GM23248 (cell line): ENCODE data around the gene ENOX2.

Experiments used
- EZH2 ChIP-seq: fragments of 200-600 bp; sonication (generic); IDR thresholded peaks from 2 replicates; pipeline ENCODE4 v1.6.1; 2018; ENCODE audit warnings: antibody characterized with exemption, mild to moderate bottlenecking; ENCODE audit not compliant: insufficient read depth, poor library complexity, severe bottlenecking
- EZH2phosphoT487 ChIP-seq: fragments of 200-600 bp; sonication (generic); IDR thresholded peaks from 2 replicates; pipeline ENCODE4 v1.6.1; 2018; ENCODE audit warnings: antibody characterized with exemption, moderate library complexity, mild to moderate bottlenecking, low read depth; ENCODE audit not compliant: insufficient read depth

DNA sequence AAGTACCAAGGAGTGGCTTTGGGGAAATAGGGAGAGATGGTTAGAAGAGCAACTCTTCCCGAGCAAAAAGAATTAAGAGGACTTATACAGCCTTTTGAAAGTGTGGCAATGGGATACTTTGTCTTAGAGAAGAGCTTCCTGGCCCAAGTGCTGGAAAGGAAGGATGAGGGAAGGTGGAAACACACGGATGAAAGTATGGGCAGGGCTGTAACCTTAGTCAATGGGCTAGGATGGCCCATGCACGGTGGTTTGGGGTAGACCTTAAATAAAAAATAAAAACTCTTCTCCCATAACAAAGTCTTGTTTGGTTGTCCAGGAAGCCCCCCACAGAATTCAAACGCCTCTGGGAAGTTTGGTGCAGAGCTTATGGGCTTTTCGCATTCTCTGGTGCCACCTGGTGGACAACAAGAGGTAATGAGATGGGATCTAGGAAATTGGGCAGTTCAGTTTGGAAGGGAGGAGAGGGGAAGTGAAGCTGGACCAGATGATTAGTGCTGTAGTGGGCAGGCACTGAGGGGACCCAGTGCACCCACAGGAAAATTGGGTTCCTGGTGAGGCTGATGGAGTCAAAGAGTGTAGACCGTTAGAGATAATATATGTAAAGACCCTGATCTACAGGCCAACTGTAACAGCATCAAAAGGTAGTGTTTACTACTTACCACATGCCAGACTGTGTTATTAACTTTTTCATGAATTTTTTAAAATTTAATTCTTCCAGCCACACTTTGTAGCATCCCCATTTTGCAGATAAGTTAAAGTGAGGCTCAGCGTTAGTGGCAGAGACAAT, 13.8 kb upstream of the ENOX2 start:
- TF ChIP-seq EZH2 (no peak), EZH2phosphoT487 (no peak)
